ENCODE measurements around the gene C5. TPM values are rescaled to one million over a fixed set of nuclear protein-coding genes. Genes with fewer than 3 reads are reported as not detected.

C5 gene
- total RNA-seq, 2 experiments from 2014 or later: 1.9 to 3.4 TPM

DNA sequence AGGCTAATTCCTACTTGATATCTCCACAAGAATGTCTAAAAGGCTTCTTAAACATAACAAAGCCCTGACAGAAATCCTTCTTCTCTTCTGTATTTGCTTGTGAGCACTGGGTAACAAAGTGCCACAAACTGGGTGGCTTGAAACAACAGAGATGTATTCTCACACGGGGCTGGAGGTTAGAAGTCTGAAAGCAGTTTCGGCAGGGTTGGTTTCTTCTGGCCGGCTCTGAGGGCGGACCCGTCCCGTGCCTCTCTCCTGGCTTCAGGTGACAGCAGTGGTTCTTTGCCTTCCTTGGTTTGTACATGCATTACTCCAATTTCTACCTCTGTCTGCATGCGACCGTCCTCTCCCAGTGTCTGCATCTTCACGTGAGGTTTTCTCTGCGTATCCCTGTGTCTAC lies 109.5 kb downstream of the C5 start:
- intact Hi-C loops (cut with micrococcal nuclease): no loop called here
- peaks cover 23% of the 10 kb centered on the region for H3K4me1 Mint-ChIP-seq (ENCODE audit: low read depth)
- ChIA-PET CTCF (interaction anchor here (1.5 to 2.5 kb wide), 2 partner anchors 119 to 184 kb away, joined by 5 to 13 read pairs; no protein-coding TSS in a partner anchor), POLR2A (interaction anchor here (0.6 to 60.2 kb wide), 2 partner anchors 21 to 46 kb away, joined by 3 to 2439 read pairs; partner anchors contain the start of genes PHF19 and TRAF1)
- no peaks in the 10 kb centered on the region for H3K9me3 Mint-ChIP-seq
- ATAC-seq (no peak), DNase-seq (no peak)
- no peaks in the 10 kb centered on the region for H3K27me3 Mint-ChIP-seq
- TF ChIP-seq CTCF (IDR thresholded peaks at IDR 0.05): no peak
- H3K27ac Mint-ChIP-seq: no peak overlapping the region
- no peak overlapping the region for H3K4me3 Mint-ChIP-seq
- no peaks in the 10 kb centered on the region for H3K36me3 Mint-ChIP-seq (ENCODE audit: low read depth)

- H3K4me3 Mint-ChIP-seq: no peak overlapping the region
- no peaks in the 10 kb centered on the region for H3K36me3 Mint-ChIP-seq (ENCODE audit: low read depth)
- ATAC-seq (no peak), DNase-seq (no peak)
- H3K4me1 Mint-ChIP-seq (ENCODE audit: low read depth): peaks cover 38% of the 10 kb centered on the region
- ChIA-PET CTCF (interaction anchor here (0.9 to 6.6 kb wide), 4 partner anchors 16 to 182 kb away, joined by 3 to 59 read pairs (median 11); partner anchors contain the start of gene FBXW2), POLR2A (interaction anchor here (0.6 to 60.2 kb wide), 2 partner anchors 44 to 121 kb away, joined by 3 to 2439 read pairs; partner anchors contain the start of genes PHF19 and TRAF1)
- intact Hi-C loops (cut with micrococcal nuclease): no loop called here
- H3K9me3 Mint-ChIP-seq: no peaks in the 10 kb centered on the region
- TF ChIP-seq CTCF (IDR thresholded peaks at IDR 0.05): no peak
- H3K27ac Mint-ChIP-seq: no peak overlapping the region
- H3K27me3 Mint-ChIP-seq: no peaks in the 10 kb centered on the region
Observed at GRCh38 chr9:120938851-120939250, 111.2 kb downstream of the C5 start.

GRCh38 chr9:120937596-120937995 lies 112.5 kb downstream of the C5 start:
- Mint-ChIP-seq H3K27ac (peak overlapping the region; percentile 100), H3K4me3 (no peak overlapping the region), H3K9me3 (no peaks in the 10 kb centered on the region), H3K27me3 (no peaks in the 10 kb centered on the region), H3K36me3 (ENCODE audit: low read depth) (no peaks in the 10 kb centered on the region), H3K4me1 (ENCODE audit: low read depth) (peaks cover 51% of the 10 kb centered on the region)
- ATAC-seq (no peak), DNase-seq (no peak)
- ChIA-PET POLR2A (interaction anchor here (60.2 kb wide), 1 partner anchor 43 kb away, joined by 2439 read pairs; the partner anchor contains the start of genes PHF19 and TRAF1), CTCF (interaction anchor here (0.8 to 6.6 kb wide), 18 partner anchors 10 to 318 kb away, joined by 3 to 59 read pairs (median 4); partner anchors contain the start of gene TRAF1)
- intact Hi-C loops (cut with micrococcal nuclease): no loop called here
- TF ChIP-seq CTCF (IDR thresholded peaks at IDR 0.05): no peak

- TF ChIP-seq CTCF (IDR thresholded peaks at IDR 0.05): no peak
- Mint-ChIP-seq H3K4me3 (no peak overlapping the region), H3K4me1 (ENCODE audit: low read depth) (peaks cover 56% of the 10 kb centered on the region), H3K27ac (peak overlapping the region; percentile 100), H3K9me3 (no peaks in the 10 kb centered on the region), H3K36me3 (ENCODE audit: low read depth) (no peaks in the 10 kb centered on the region), H3K27me3 (no peaks in the 10 kb centered on the region)
- DNase-seq (no peak), ATAC-seq (no peak)
- POLR2A ChIA-PET: interaction anchor here (0.6 to 60.2 kb wide), 3 partner anchors 42 to 157 kb away, joined by 3 to 2439 read pairs (median 6); partner anchors contain the start of genes PHF19 and TRAF1
- CTCF ChIA-PET: interaction anchor here (0.6 to 6.6 kb wide), 30 partner anchors 10 to 317 kb away, joined by 3 to 59 read pairs (median 4); partner anchors contain the start of gene TRAF1
- intact Hi-C loops (cut with micrococcal nuclease): no loop called here
Observed at GRCh38 chr9:120937127-120937526, 112.9 kb downstream of the C5 start.

DNA sequence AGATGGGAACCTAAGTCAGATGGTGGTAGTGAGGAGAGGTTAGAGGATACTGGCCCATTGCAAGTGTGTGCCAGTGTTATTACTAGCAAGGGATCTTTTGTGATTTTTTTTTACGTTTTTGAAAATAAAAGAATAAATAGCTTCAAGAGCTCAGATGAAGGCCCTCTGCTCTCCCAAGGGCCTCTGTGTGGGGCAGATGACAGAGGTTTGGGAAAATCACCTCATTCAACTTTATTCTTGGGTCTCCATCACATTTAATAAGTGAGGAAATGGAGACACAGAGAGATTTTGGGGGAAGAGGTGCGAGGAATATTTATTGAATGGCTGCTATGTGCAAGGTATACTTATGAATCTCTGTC lies 113.3 kb downstream of the C5 start:
- Mint-ChIP-seq H3K36me3 (ENCODE audit: low read depth) (no peaks in the 10 kb centered on the region), H3K9me3 (no peaks in the 10 kb centered on the region), H3K4me3 (peak overlapping the region; percentile 57), H3K4me1 (ENCODE audit: low read depth) (peaks cover 58% of the 10 kb centered on the region), H3K27me3 (no peaks in the 10 kb centered on the region), H3K27ac (peak overlapping the region; percentile 100)
- ChIA-PET CTCF (interaction anchor here (0.6 to 6.6 kb wide), 31 partner anchors 9 to 317 kb away, joined by 3 to 59 read pairs (median 4); partner anchors contain the start of gene TRAF1), POLR2A (interaction anchor here (0.6 to 60.2 kb wide), 3 partner anchors 42 to 157 kb away, joined by 3 to 2439 read pairs (median 6); partner anchors contain the start of genes PHF19 and TRAF1)
- DNase-seq (no peak), ATAC-seq (no peak)
- peak; percentile 59 for TF ChIP-seq CTCF (IDR thresholded peaks at IDR 0.05)
- intact Hi-C loops (cut with micrococcal nuclease): loop anchor here (1.0 kb wide), 1 partner anchor 39 kb away; no protein-coding TSS in a partner anchor

All from activated CD8-positive, alpha-beta T cell treated with anti-CD3 and anti-CD28 coated beads for 36 hours (primary cell).